Activated B cell treated with CpG ODN at 0.5 μM for 24 hours (primary cell): Measurements from ENCODE around the gene BSND. TPM values are rescaled to one million over a fixed set of nuclear protein-coding genes. Genes with fewer than 3 reads are reported as not detected.

Experiments used
- ATAC-seq: fragments of 200-7000 bp; cut with Tn5 transposase; one replicate; pipeline ENCODE4 v1.10.0; 2021; ENCODE audit warnings: low read depth, mild to moderate bottlenecking, moderate library complexity
- CTCF ChIA-PET: fragments of 350-600 bp; sonication (Branson Sonifier 250); formaldehyde crosslinking; loops from one replicate; lab custom pipeline; 2021; ENCODE audit warnings: antibody characterized with exemption; lab: Charles Lee
- POLR2A ChIA-PET: fragments of 350-600 bp; sonication (Branson Sonifier 250); formaldehyde crosslinking; loops from one replicate; lab custom pipeline; 2021; ENCODE audit warnings: antibody characterized with exemption; lab: Charles Lee
- DNase-seq: peaks from one replicate; pipeline ENCODE4 v3.0.0; 2022
- H3K27ac Mint-ChIP-seq: one replicate; pipeline ENCODE4 v1.8.0; 2020; ENCODE audit warnings: mixed read lengths
- H3K27me3 Mint-ChIP-seq: one replicate; pipeline ENCODE4 v1.8.0; 2021; ENCODE audit warnings: mixed read lengths
- H3K36me3 Mint-ChIP-seq: one replicate; pipeline ENCODE4 v1.8.0; 2021; ENCODE audit warnings: low read depth, mixed read lengths
- H3K4me1 Mint-ChIP-seq: one replicate; pipeline ENCODE4 v1.8.0; 2021; ENCODE audit warnings: mixed read lengths
- H3K4me3 Mint-ChIP-seq: one replicate; pipeline ENCODE4 v1.8.0; 2020; ENCODE audit warnings: mild to moderate bottlenecking, mixed read lengths
- H3K9me3 Mint-ChIP-seq: one replicate; pipeline ENCODE4 v1.8.0; 2020; ENCODE audit warnings: mixed read lengths
- intact Hi-C: fragments of 100-400 bp; cut with micrococcal nuclease; formaldehyde crosslinking; loops from one replicate; pipeline ENCODE4 v1.15.1; 2024
- total RNA-seq: library from RNA; stranded (reverse); gene quantifications from 2 replicates; pipeline ENCODE4 v1.2.3, GENCODE V29; 2022
- TF ChIP-seq, protein P1 (sequence below): fragments of 200-600 bp; IDR thresholded peaks from one replicate; pipeline ENCODE4 v1.8.0; 2022; ENCODE audit warnings: antibody characterized with exemption, mild to moderate bottlenecking

The BSND gene
- total RNA-seq, 1 donor from 2014 or later = not detected

DNA sequence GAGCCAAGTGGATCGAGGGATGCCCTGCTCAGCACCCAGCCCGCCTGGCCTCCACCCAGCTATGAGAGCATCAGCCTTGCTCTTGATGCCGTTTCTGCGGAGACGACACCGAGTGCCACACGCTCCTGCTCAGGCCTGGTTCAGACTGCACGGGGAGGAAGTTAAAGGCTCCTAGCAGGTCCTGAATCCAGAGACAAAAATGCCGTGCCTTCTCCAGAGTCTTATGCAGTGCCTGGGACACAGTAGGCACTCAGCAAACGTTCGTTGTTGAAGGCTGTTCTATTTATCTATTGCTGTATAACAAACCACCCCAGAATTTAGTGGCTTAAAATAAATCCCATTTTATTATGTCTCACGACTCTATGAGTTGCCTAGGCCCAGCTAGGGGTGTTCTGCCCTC is 6.8 kb upstream of the BSND start:
- no peak overlapping the region for H3K4me3 Mint-ChIP-seq
- intact Hi-C loops = no loop called here
- ATAC-seq (no peak), DNase-seq (no peak)
- no peak overlapping the region for H3K27ac Mint-ChIP-seq
- ChIA-PET CTCF (no interaction called here), POLR2A (no interaction called here)
- H3K27me3 Mint-ChIP-seq = peaks cover 26% of the 10 kb centered on the region
- H3K9me3 Mint-ChIP-seq = no peaks in the 10 kb centered on the region
- no peaks in the 10 kb centered on the region for H3K36me3 Mint-ChIP-seq
- TF ChIP-seq, protein P1, sequence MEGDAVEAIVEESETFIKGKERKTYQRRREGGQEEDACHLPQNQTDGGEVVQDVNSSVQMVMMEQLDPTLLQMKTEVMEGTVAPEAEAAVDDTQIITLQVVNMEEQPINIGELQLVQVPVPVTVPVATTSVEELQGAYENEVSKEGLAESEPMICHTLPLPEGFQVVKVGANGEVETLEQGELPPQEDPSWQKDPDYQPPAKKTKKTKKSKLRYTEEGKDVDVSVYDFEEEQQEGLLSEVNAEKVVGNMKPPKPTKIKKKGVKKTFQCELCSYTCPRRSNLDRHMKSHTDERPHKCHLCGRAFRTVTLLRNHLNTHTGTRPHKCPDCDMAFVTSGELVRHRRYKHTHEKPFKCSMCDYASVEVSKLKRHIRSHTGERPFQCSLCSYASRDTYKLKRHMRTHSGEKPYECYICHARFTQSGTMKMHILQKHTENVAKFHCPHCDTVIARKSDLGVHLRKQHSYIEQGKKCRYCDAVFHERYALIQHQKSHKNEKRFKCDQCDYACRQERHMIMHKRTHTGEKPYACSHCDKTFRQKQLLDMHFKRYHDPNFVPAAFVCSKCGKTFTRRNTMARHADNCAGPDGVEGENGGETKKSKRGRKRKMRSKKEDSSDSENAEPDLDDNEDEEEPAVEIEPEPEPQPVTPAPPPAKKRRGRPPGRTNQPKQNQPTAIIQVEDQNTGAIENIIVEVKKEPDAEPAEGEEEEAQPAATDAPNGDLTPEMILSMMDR = no peak
- peaks cover 12% of the 10 kb centered on the region for H3K4me1 Mint-ChIP-seq

DNA sequence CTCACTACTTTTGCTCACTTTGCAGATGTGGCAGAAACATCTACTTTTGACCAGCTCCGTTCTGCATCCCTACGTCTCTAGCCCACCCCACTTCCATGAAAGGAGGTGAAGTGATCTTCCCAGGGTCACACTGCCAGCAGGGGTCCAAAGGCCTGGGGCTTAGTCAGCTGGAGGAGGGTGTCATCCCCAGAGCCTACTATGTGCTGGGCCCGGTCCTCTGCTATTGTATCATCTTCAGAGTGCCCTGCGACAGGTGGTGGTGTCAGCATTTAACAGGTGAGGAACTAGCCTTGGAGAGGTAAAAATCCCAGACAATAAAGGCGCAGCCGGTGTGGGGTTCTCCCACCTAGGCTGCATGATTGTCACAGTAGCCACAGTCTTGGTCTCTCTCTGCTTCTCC is 5.6 kb upstream of the BSND start:
- ATAC-seq (no peak), DNase-seq (no peak)
- H3K4me1 Mint-ChIP-seq = peaks cover 15% of the 10 kb centered on the region
- peaks cover 36% of the 10 kb centered on the region for H3K27me3 Mint-ChIP-seq
- H3K9me3 Mint-ChIP-seq = no peaks in the 10 kb centered on the region
- POLR2A ChIA-PET = no interaction called here
- TF ChIP-seq, protein P1 = no peak
- no peak overlapping the region for H3K27ac Mint-ChIP-seq
- no peak overlapping the region for H3K4me3 Mint-ChIP-seq
- H3K36me3 Mint-ChIP-seq = no peaks in the 10 kb centered on the region
- CTCF ChIA-PET = no interaction called here
- intact Hi-C loops = no loop called here

DNA sequence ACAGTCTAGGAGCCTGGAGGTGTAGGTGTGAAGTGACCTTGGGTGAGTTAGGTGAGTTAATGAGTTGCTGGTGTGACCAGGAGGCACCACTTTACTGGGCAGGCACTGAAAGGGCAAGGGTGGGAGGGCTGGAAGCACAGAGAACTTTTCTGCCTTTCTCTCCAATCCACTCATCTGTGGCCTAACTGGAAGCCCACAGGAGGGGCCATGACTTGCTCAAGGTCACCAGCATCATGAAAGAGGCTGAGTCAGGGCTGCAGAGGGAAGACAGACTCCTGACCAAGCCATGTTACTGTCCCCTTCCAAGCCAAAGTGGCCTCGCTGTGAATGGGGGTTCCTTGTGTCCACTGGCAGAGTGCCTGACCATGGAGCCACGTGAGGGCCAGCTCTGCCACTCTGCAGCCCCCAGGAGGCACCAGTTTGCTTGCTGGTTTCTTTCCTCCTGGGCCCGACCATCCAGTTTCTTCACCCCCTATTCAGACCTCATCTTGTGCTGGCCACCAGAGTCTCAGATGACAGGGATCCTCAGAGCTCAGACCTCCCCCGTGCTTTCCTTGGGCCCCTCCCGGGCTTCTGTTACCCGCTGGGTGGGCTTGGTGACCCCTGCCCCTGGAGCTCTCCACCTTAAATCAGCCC is 4.3 kb upstream of the BSND start:
- H3K27ac Mint-ChIP-seq = no peak overlapping the region
- no peaks in the 10 kb centered on the region for H3K9me3 Mint-ChIP-seq
- H3K4me1 Mint-ChIP-seq = peaks cover 15% of the 10 kb centered on the region
- peaks cover 40% of the 10 kb centered on the region for H3K27me3 Mint-ChIP-seq
- intact Hi-C loops = no loop called here
- ChIA-PET CTCF (interaction anchor here (3.7 kb wide), 1 partner anchor 49 kb away, joined by 30 read pairs; no protein-coding TSS in a partner anchor), POLR2A (no interaction called here)
- TF ChIP-seq, protein P1 = no peak
- no peak for DNase-seq
- H3K36me3 Mint-ChIP-seq = no peaks in the 10 kb centered on the region
- H3K4me3 Mint-ChIP-seq = no peak overlapping the region
- ATAC-seq = no peak

DNA sequence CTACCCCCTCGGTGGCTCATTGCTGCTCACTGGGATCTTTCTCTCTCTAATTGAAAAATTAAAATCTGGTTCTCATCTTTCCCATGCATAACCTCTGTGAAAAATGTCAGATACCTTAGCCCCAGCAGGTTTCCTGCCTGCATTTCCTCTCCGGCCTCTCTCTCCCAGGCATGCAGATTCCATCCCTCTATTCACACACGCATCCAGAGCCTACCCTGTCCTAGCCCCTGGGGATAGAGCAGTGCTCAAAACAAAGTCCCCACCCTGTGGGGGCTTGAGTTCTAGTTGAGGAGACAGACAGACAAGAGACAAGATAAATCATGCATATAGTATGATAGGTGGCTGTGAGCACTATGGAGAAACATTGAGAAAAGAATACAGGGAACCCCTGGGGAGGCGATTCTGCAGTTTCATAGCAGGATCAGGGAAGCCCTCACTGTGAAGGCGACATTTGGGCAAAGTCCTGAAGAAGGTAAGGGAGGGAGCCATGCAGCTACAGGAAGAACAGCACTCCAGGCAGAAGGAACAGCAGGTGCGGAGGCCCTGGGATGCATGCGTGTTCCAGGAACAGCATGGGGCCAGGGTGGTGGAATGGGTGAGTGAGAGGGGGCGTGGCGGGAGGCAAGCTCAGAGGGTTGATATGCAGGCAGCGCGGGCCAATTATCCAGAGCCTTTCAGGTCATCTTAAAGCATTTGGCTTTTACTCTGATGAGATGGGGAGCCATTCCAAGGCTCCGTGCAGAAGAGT is 3.5 kb upstream of the BSND start:
- ATAC-seq = no peak
- no peak for DNase-seq
- TF ChIP-seq, protein P1 = no peak
- H3K27me3 Mint-ChIP-seq = peaks cover 44% of the 10 kb centered on the region
- H3K4me1 Mint-ChIP-seq = peaks cover 15% of the 10 kb centered on the region
- ChIA-PET CTCF (interaction anchor here (3.7 kb wide), 1 partner anchor 50 kb away, joined by 30 read pairs; no protein-coding TSS in a partner anchor), POLR2A (no interaction called here)
- H3K27ac Mint-ChIP-seq = no peak overlapping the region
- no peak overlapping the region for H3K4me3 Mint-ChIP-seq
- intact Hi-C loops = no loop called here
- H3K36me3 Mint-ChIP-seq = no peaks in the 10 kb centered on the region
- no peaks in the 10 kb centered on the region for H3K9me3 Mint-ChIP-seq

DNA sequence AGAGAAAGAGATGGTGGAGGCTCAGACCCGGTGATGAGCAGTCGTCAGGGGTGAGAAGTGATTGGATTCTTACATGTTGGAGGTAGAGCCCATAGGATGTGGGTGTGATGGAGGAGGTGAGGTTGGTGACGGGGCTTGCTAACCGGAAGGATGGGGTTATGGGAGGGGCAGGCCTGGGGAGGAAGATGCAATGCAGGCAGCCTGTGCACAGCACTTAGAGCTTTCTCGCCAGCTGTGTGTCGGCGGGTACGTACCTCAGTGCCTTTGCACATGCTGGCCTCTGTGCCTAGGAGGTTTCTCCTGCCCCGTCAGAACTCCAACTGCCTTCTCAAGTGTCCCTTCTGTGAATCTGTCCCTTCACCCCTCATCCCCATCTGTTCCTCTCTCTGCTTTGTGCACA is 2.9 kb upstream of the BSND start:
- intact Hi-C loops = loop anchor here (1.0 kb wide), 3 partner anchors 46 to 110 kb away; no protein-coding TSS in a partner anchor
- Mint-ChIP-seq H3K9me3 (no peaks in the 10 kb centered on the region), H3K4me1 (peaks cover 15% of the 10 kb centered on the region), H3K36me3 (no peaks in the 10 kb centered on the region), H3K4me3 (no peak overlapping the region), H3K27ac (no peak overlapping the region), H3K27me3 (peaks cover 46% of the 10 kb centered on the region)
- ATAC-seq (no peak), DNase-seq (no peak)
- TF ChIP-seq, protein P1 = no peak
- ChIA-PET CTCF (interaction anchor here (0.6 to 3.7 kb wide), 5 partner anchors 42 to 111 kb away, joined by 3 to 30 read pairs (median 3); no protein-coding TSS in a partner anchor), POLR2A (no interaction called here)
